ENCODE measurements around the gene PLXNA4.

- TF ChIP-seq EZH2phosphoT487 (IDR thresholded peaks at IDR 0.05; ENCODE audit: insufficient read depth, low read depth) (no peak), EZH2 (IDR thresholded peaks at IDR 0.05; ENCODE audit: insufficient read depth, poor library complexity, severe bottlenecking) (no peak)
These were observed 152.0 kb downstream of the PLXNA4 start for GRCh38 chr7:132424277-132424676.

All from GM23248 (cell line).